Keratinocyte (primary cell): Measurements from ENCODE around the gene GAPDHS. TPM values are rescaled to one million over a fixed set of nuclear protein-coding genes. Genes with fewer than 3 reads are reported as not detected.
A peak's percentile ranks its signal among the peaks of the same experiment; 100 is the strongest.

ENCODE experiments used
- DNase-seq: peaks from one replicate; pipeline ENCODE4 v3.0.0-alpha.2; 2011; ENCODE audit warnings: low read depth, missing footprints, low spot score
- FAIRE-seq: peaks from 2 replicates; lab custom pipeline; 2011; peaks lifted over from hg19 to GRCh38; lab: Jason Lieb, UNC
- H2AFZ ChIP-seq: 2 replicates; pipeline ENCODE4 v1.6.0; 2012; ENCODE audit warnings: low read length, control low read depth, inconsistent platforms; ENCODE audit not compliant: control insufficient read depth
- H3K27ac ChIP-seq: 2 replicates; pipeline ENCODE4 v1.5.1; 2011; ENCODE audit warnings: low read length; ENCODE audit not compliant: control insufficient read depth, insufficient read depth
- H3K27me3 ChIP-seq: 3 replicates; pipeline ENCODE4 v1.6.0; 2011; ENCODE audit warnings: low read length; ENCODE audit not compliant: control insufficient read depth, insufficient read depth; ENCODE audit errors: extremely low read depth
- H3K36me3 ChIP-seq, 2 experiments: 2 replicates in 1 of 2; 3 replicates in 1 of 2; pipeline ENCODE4 v1.5.1; 2011; ENCODE audit warnings: low read length in 2 of 2, mild to moderate bottlenecking in 1 of 2; ENCODE audit not compliant: control insufficient read depth in 2 of 2, insufficient read depth in 2 of 2; ENCODE audit errors: extremely low read depth in 1 of 2
- H3K4me1 ChIP-seq: 3 replicates; pipeline ENCODE4 v1.5.1; 2011; ENCODE audit warnings: low read length; ENCODE audit not compliant: control insufficient read depth, insufficient read depth; ENCODE audit errors: extremely low read depth
- H3K4me2 ChIP-seq: 3 replicates; pipeline ENCODE4 v1.6.0; 2011; ENCODE audit warnings: low read depth, low read length; ENCODE audit not compliant: control insufficient read depth, insufficient read depth; ENCODE audit errors: extremely low read depth
- H3K4me3 ChIP-seq, 3 experiments: fragments of 200-600 bp in 1 of 3; sonication (generic) in 1 of 3; 2 replicates in 2 of 3; 3 replicates in 1 of 3; pipeline ENCODE4 v1.5.1; 2011 to 2016; ENCODE audit warnings: low read length in 3 of 3, mild to moderate bottlenecking in 3 of 3, control low read depth in 2 of 3, inconsistent platforms in 1 of 3, low read depth in 1 of 3, mixed read lengths in 1 of 3, mixed run types in 1 of 3, moderate library complexity in 1 of 3; ENCODE audit not compliant: control insufficient read depth in 2 of 3, insufficient read depth in 2 of 3; ENCODE audit errors: extremely low read depth in 1 of 3
- H3K79me2 ChIP-seq: 2 replicates; pipeline ENCODE4 v1.6.0; 2012; ENCODE audit warnings: low read length; ENCODE audit not compliant: control insufficient read depth, insufficient read depth
- H3K9ac ChIP-seq: 3 replicates; pipeline ENCODE4 v1.6.0; 2011; ENCODE audit warnings: low read length; ENCODE audit not compliant: control insufficient read depth, insufficient read depth; ENCODE audit errors: extremely low read depth
- H3K9me1 ChIP-seq: 3 replicates; pipeline ENCODE4 v1.6.0; 2011; ENCODE audit warnings: low read length; ENCODE audit not compliant: control insufficient read depth, insufficient read depth; ENCODE audit errors: extremely low read depth
- H3K9me3 ChIP-seq: 2 replicates; pipeline ENCODE4 v1.5.1; 2012; ENCODE audit warnings: low read depth, low read length; ENCODE audit not compliant: control insufficient read depth
- H4K20me1 ChIP-seq: 3 replicates; pipeline ENCODE4 v1.6.0; 2011; ENCODE audit warnings: low read length; ENCODE audit not compliant: control insufficient read depth, insufficient read depth; ENCODE audit errors: extremely low read depth
- CTCF ChIP-seq, 3 experiments: IDR thresholded peaks in 1 of 3; conservative IDR thresholded peaks in 1 of 3; optimal IDR thresholded peaks in 1 of 3; 2 replicates in 2 of 3; 3 replicates in 1 of 3; pipeline versions ENCODE3 to v1.5.1; 2011; ENCODE audit warnings: low read length in 3 of 3, mild to moderate bottlenecking in 3 of 3, moderate library complexity in 2 of 3, control low read depth in 1 of 3, inconsistent platforms in 1 of 3; ENCODE audit not compliant: insufficient read depth in 2 of 3; ENCODE audit errors: extremely low read depth in 1 of 3
- EZH2 ChIP-seq: IDR thresholded peaks from one replicate; pipeline ENCODE4 v1.6.1; 2012; ENCODE audit warnings: inconsistent platforms, mild to moderate bottlenecking, low read length, moderate library complexity
- dilution Hi-C: fragments of 300-500 bp; cut with MboI; formaldehyde crosslinking; loops from one replicate; pipeline ENCODE4 v1.7.0; 2020; ENCODE audit warnings: low sequenced_read_pairs; ENCODE audit not compliant: extremely low pct_ligation_motif_present
- polyA plus RNA-seq, 5 experiments: library from polyadenylated mRNA; depleted of rRNA in 3 of 5; stranded (reverse) in 3 of 5; stranded (forward) in 1 of 5; unstranded in 1 of 5; fragments of >200 nt; gene quantifications; 1 replicate in 1 of 5; 2 replicates in 3 of 5; 3 replicates in 1 of 5; pipeline versions ENCODE4 v1.2.1 to v1.2.3, GENCODE V29; 2011 to 2012; ENCODE audit warnings: missing spikeins in 2 of 5, low read depth in 1 of 5, low replicate concordance in 1 of 5

Gene GAPDHS
- polyA plus RNA-seq, 1 donor (not counting 4 experiments of a cell fraction or from before 2014, with no cell fraction given): 0.08 TPM

- Histone ChIP-seq H3K79me2 (peaks cover 21% of the 10 kb centered on the region), H3K4me2 (peak overlapping the region; percentile 99), H3K27ac (no peak overlapping the region), H4K20me1 (no peaks in the 10 kb centered on the region), H3K9ac (peak overlapping the region; percentile 85), H3K4me1 (peaks cover 16% of the 10 kb centered on the region), H3K4me3 (peak overlapping the region; percentile 63 to 94 (median 88)), H3K9me3 (no peaks in the 10 kb centered on the region), H3K36me3 (peaks cover 7 to 14% of the 10 kb centered on the region in 2 experiments), H3K9me1 (no peaks in the 10 kb centered on the region), H2AFZ (peak overlapping the region; percentile 88), H3K27me3 (peaks cover 5% of the 10 kb centered on the region)
- dilution Hi-C loops: no loop called here
- no peak for FAIRE-seq
- DNase-seq: no peak
- TF ChIP-seq EZH2 (no peak), CTCF (optimal IDR thresholded peaks at IDR 0.05 in 1 of 3, IDR thresholded peaks at IDR 0.05 in 1 of 3, conservative IDR thresholded peaks at IDR 0.05 in 1 of 3; ENCODE audit: extremely low read depth in 1 of 3, insufficient read depth in 2 of 3, low read length in 3 of 3) (no peak)
These were observed 22.7 kb upstream of the GAPDHS start for GRCh38 chr19:35510626-35510964.

GRCh38 chr19:35511337-35511736 is 21.9 kb upstream of the GAPDHS start:
- Histone ChIP-seq H3K4me2 (no peak overlapping the region), H4K20me1 (no peaks in the 10 kb centered on the region), H3K27me3 (peaks cover 5% of the 10 kb centered on the region), H3K4me1 (peaks cover 16% of the 10 kb centered on the region), H3K9ac (no peak overlapping the region), H3K27ac (no peak overlapping the region), H2AFZ (no peak overlapping the region), H3K36me3 (peaks cover 0 to 7% of the 10 kb centered on the region in 2 experiments), H3K79me2 (peaks cover 20% of the 10 kb centered on the region), H3K9me1 (no peaks in the 10 kb centered on the region), H3K9me3 (no peaks in the 10 kb centered on the region), H3K4me3 (no peak overlapping the region)
- dilution Hi-C loops: no loop called here
- TF ChIP-seq EZH2 (no peak), CTCF (optimal IDR thresholded peaks at IDR 0.05 in 1 of 3, IDR thresholded peaks at IDR 0.05 in 1 of 3, conservative IDR thresholded peaks at IDR 0.05 in 1 of 3; ENCODE audit: extremely low read depth in 1 of 3, insufficient read depth in 2 of 3, low read length in 3 of 3) (no peak)
- FAIRE-seq (no peak), DNase-seq (no peak)
